ENCODE measurements around the gene ARSG.

GRCh38 chr17:68255731-68256538, 35.4 kb upstream of the ARSG start:
- TF ChIP-seq CTCF (IDR thresholded peaks at IDR 0.05; ENCODE audit: control extremely low read depth in 1 of 3, insufficient read depth in 1 of 3, low read depth in 1 of 3, low read length in 3 of 3), result no peak
- TF ChIP-seq POLR2AphosphoS5 (IDR thresholded peaks at IDR 0.05; ENCODE audit: low read depth, low read length), result no peak
- no peak for TF ChIP-seq FOSL1 (IDR thresholded peaks at IDR 0.05; ENCODE audit: insufficient read depth, low read depth, low read length)
- no peak for TF ChIP-seq TBP (IDR thresholded peaks at IDR 0.05; ENCODE audit: low read depth, low read length)
- TF ChIP-seq POLR2A (IDR thresholded peaks at IDR 0.05; ENCODE audit: control extremely low read depth in 1 of 2, low read depth in 2 of 2, low read length in 2 of 2), result no peak
- no peak for TF ChIP-seq SIX5 (IDR thresholded peaks at IDR 0.05; ENCODE audit: low read depth, low read length)
- TF ChIP-seq CEBPB (IDR thresholded peaks at IDR 0.05; ENCODE audit: low read depth, low read length), result no peak
- TF ChIP-seq, protein P1, sequence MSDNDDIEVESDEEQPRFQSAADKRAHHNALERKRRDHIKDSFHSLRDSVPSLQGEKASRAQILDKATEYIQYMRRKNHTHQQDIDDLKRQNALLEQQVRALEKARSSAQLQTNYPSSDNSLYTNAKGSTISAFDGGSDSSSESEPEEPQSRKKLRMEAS (IDR thresholded peaks at IDR 0.05), result no peak

Measured in H1 (cell line).